Measurements from ENCODE around the gene TACC2. TPM values are rescaled to one million over a fixed set of nuclear protein-coding genes. Genes with fewer than 3 reads are reported as not detected.

Gene TACC2
- total RNA-seq, 1 donor from 2014 or later = 13.4 TPM

DNA sequence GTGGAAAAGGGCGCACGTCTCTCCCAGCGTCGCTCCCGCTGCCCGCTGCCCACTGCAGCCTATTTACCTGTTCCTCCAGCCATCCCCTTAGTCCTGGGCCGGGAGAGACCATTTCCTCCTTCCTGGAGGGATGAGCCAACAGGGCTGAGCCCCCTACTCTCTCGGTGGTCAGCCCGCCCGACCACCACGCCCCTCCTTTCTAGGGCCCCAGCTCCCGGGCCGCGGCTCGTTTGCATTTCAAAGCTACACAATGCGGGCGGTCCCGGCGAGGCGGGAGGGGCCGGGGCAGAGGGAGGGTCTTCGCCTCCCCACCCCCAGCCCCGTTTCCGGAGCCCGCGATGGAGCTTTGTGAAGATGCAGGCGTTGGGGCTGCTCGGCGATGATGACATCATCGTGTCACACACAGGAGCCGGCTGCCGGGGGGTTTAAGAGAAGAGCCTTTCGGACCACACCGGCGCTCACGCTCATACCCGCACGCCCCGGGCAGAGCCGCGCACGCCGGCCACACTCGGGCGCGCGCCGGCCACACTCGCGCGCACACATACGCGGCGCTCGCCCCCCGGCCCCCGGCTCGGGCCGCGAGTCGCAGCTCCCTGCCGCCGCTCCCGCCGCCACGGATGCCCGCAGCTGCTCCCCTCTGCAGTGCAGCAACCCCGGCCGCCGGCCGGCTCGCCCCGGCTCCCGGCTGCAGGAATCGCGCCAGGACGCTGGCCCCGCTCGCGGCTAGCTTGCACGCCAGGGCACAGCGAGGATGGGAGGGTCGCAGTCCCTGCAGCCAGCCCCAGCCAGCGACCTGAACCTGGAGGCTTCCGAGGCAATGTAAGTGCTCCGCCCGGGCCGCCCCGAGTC is 174.4 kb downstream of the TACC2 start:
- TF ChIP-seq, protein P1, sequence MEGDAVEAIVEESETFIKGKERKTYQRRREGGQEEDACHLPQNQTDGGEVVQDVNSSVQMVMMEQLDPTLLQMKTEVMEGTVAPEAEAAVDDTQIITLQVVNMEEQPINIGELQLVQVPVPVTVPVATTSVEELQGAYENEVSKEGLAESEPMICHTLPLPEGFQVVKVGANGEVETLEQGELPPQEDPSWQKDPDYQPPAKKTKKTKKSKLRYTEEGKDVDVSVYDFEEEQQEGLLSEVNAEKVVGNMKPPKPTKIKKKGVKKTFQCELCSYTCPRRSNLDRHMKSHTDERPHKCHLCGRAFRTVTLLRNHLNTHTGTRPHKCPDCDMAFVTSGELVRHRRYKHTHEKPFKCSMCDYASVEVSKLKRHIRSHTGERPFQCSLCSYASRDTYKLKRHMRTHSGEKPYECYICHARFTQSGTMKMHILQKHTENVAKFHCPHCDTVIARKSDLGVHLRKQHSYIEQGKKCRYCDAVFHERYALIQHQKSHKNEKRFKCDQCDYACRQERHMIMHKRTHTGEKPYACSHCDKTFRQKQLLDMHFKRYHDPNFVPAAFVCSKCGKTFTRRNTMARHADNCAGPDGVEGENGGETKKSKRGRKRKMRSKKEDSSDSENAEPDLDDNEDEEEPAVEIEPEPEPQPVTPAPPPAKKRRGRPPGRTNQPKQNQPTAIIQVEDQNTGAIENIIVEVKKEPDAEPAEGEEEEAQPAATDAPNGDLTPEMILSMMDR (IDR thresholded peaks at IDR 0.05; ENCODE audit: insufficient read depth, low read length, severe bottlenecking) = no peak
- DNase-seq (ENCODE audit: low read depth) (no peak), FAIRE-seq (no peak)
- Histone ChIP-seq H3K4me3 (ENCODE audit: low read depth, low read length) (no peak overlapping the region), H3K36me3 (ENCODE audit: control insufficient read depth, insufficient read depth, low read length) (peaks cover 8% of the 10 kb centered on the region), H3K27me3 (ENCODE audit: control insufficient read depth, insufficient read depth, low read length) (no peaks in the 10 kb centered on the region)

DNA sequence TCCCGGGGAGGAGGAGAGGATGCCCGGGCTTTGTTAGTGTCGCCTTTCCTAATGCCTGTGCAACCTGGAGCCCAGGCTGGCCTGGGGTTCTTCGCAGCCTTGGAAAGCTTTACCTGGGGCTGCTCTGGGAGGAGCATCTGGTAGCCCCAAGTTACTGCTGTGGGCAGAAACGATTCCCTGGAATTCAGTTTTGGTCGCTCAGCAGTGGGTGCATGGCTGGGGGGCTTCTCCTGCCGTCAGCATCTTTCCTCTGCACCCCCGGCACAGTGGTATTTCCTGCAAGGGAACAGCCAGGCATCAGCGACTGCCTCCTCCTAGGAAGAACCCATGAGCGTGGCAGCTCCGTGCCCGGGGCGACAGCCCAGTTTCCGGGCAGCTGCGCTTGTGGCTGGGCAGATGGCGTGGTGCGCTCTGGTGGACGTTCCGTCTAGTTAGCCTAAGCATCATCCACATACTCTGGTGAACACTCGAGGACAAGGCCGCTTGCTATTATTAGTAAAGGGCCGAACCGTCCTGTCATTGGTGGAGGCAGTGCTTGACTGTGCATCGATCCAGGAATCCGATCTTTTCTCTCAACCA is 175.1 kb downstream of the TACC2 start:
- FAIRE-seq (no peak), DNase-seq (ENCODE audit: low read depth) (no peak)
- H3K27me3 ChIP-seq (ENCODE audit: control insufficient read depth, insufficient read depth, low read length) = no peaks in the 10 kb centered on the region
- TF ChIP-seq, protein P1 (IDR thresholded peaks at IDR 0.05; ENCODE audit: insufficient read depth, low read length, severe bottlenecking) = no peak
- no peak overlapping the region for H3K4me3 ChIP-seq (ENCODE audit: low read depth, low read length)
- H3K36me3 ChIP-seq (ENCODE audit: control insufficient read depth, insufficient read depth, low read length) = peaks cover 5% of the 10 kb centered on the region

DNA sequence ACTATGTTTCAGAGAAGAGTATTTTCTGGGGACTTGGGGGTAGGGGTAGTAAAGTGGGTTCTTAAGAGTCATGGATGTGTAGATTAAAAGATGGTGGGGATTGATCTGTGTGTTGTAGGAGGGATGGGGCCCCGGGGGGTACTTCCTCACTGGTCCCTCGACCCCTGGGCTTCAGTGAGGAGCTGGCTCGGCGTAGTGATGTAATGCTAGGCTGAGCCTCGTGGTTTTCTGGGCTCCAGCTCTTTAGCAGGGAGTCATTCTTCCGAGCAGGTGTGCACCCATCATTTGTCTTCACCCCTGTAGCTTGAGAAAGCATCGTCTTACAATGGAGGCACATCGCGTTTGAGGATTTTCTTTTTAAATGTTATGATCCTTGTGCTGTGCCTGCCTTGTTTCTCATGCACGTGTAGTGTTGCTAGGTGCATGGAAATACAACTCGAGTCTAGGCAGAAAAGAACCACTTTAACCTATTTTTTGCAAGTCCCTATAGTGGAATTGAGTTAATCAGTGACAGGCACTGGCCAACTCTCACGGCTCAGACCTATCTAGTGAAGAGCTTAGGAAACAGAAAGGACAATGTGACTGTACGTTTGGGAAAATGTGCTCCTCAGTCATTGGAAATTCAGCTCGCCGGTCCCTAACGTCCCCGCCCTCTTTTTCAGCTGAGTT is 176.0 kb downstream of the TACC2 start:
- H3K27me3 ChIP-seq (ENCODE audit: control insufficient read depth, insufficient read depth, low read length) = no peaks in the 10 kb centered on the region
- DNase-seq (ENCODE audit: low read depth) = no peak
- peaks cover 4% of the 10 kb centered on the region for H3K36me3 ChIP-seq (ENCODE audit: control insufficient read depth, insufficient read depth, low read length)
- FAIRE-seq = peak; percentile 32
- TF ChIP-seq, protein P1 (IDR thresholded peaks at IDR 0.05; ENCODE audit: insufficient read depth, low read length, severe bottlenecking) = no peak
- no peak overlapping the region for H3K4me3 ChIP-seq (ENCODE audit: low read depth, low read length)

DNA sequence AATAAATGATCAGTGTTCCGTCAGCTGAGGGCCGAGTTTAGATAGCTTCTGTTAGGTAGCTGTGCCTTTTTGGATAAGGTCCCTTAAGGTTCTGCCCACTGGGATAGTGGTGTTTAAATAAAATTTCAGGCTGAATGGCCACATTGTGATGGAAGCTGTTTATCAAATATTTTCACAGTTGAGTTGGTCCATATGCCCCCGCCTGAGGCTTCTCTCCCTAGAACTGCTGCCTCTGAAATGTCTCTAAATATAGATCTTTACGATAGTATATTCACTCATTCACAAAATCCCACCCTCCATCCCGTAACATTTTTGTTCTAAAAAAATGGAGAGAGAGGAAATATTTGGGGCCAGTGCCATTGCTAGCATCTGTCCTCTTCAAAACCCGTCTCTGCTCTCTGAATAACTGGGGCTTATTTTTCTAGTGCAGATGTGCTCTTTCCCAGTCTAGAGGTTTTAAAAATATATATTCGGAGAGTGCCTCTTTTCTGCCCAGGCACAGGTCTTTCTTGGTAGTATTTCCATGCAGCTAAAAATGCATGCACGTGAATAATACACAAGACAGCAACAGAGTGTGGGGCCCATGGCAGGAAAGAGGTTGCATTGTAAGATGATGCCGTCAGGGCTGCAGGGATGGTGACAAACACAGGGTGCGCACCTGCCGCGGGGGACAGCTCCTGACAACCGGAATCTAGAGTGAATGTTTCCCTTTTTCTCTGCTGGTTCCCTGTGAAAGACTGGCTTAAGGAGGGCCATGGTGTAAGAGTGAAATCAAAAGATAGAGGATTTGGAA is 176.7 kb downstream of the TACC2 start:
- TF ChIP-seq, protein P1 (IDR thresholded peaks at IDR 0.05; ENCODE audit: insufficient read depth, low read length, severe bottlenecking) = no peak
- no peaks in the 10 kb centered on the region for H3K27me3 ChIP-seq (ENCODE audit: control insufficient read depth, insufficient read depth, low read length)
- peaks cover 4% of the 10 kb centered on the region for H3K36me3 ChIP-seq (ENCODE audit: control insufficient read depth, insufficient read depth, low read length)
- H3K4me3 ChIP-seq (ENCODE audit: low read depth, low read length) = no peak overlapping the region
- no peak for FAIRE-seq
- no peak for DNase-seq (ENCODE audit: low read depth)

DNA sequence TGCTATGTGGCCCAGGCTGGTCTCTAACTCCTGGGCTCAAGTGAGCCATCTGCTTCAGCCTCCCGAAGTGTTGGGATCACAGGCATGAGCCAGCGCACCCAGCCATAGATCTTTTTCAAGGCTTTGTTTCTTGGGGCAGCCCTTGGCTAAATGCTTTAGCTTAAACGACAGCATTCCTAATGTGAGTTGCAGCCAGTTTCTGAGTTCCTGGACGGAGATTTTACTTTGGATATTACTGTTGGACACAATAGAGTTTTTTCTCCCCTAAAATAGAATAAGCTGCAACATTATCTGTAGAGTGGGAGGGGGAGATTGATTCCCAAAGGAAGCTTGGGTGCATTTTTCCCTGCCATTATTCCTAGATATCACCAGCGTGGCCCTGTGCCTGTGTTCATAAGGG is 179.1 kb downstream of the TACC2 start:
- TF ChIP-seq, protein P1 (IDR thresholded peaks at IDR 0.05; ENCODE audit: insufficient read depth, low read length, severe bottlenecking) = no peak
- no peak overlapping the region for H3K4me3 ChIP-seq (ENCODE audit: low read depth, low read length)
- no peaks in the 10 kb centered on the region for H3K27me3 ChIP-seq (ENCODE audit: control insufficient read depth, insufficient read depth, low read length)
- FAIRE-seq = no peak
- no peak for DNase-seq (ENCODE audit: low read depth)
- peaks cover 4% of the 10 kb centered on the region for H3K36me3 ChIP-seq (ENCODE audit: control insufficient read depth, insufficient read depth, low read length)
